ENCODE data around the gene HDGF. TPM values are rescaled to one million over a fixed set of nuclear protein-coding genes. Genes with fewer than 3 reads are reported as not detected.
"Not testable (repeated sequence)": the region's sequence is repeated elsewhere in the genome, so short reads cannot be mapped to it uniquely, and the experiment has no call there.

The HDGF gene
- total and polyA plus RNA-seq, 2 donors (not counting 3 experiments of a cell fraction or from before 2014, with no cell fraction given) = 95.1 to 298 TPM

DNA sequence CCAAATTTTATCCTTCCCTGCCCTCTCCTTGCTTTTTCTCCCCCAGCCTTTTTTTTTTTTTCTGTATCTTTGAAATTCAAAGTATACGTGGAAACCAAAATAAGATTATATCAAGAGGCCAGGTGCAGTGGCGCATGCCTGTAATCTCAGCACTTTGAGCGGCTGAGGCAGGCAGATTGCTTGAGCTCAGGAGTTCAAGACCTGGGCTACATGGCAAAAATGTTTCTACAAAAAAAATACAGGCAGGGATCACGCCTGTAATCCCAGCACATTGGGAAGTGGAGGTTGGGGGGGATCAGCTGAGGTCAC, 9.3 kb upstream of the HDGF start:
- CTCF ChIA-PET = interaction anchor here (0.6 to 1.5 kb wide), 4 partner anchors 9 to 71 kb away, joined by 3 to 9 read pairs (median 4); partner anchors contain the start of genes HDGF and MRPL24
- no peak overlapping the region for H3K9ac ChIP-seq (replicated peaks; ENCODE audit: extremely low read depth, insufficient read depth, low read length)
- H3K9me3 ChIP-seq (replicated peaks; ENCODE audit: control insufficient read depth, insufficient read depth, low read length) = no peaks in the 10 kb centered on the region
- no peak overlapping the region for H3K27ac ChIP-seq (ENCODE audit: insufficient read depth, low read depth, low read length)
- dilution Hi-C loops (cut with MboI; ENCODE audit: extremely low pct_ligation_motif_present, low sequenced_read_pairs) = no loop called here
- no peaks in the 10 kb centered on the region for H4K20me1 ChIP-seq (replicated peaks; ENCODE audit: control insufficient read depth, extremely low read depth, insufficient read depth, low read length)
- H3K9me1 ChIP-seq (replicated peaks; ENCODE audit: control insufficient read depth, extremely low read depth, insufficient read depth, low read length) = no peaks in the 10 kb centered on the region
- no peaks in the 10 kb centered on the region for H3K4me1 ChIP-seq (ENCODE audit: control insufficient read depth, extremely low read depth, insufficient read depth, low read length)
- no peak for DNase-seq (ENCODE audit: low read depth, low spot score)
- no peaks in the 10 kb centered on the region for H3K36me3 ChIP-seq (ENCODE audit: control insufficient read depth in 2 of 2, extremely low read depth in 1 of 2, insufficient read depth in 2 of 2, low read length in 2 of 2)
- no peaks in the 10 kb centered on the region for H3K27me3 ChIP-seq (ENCODE audit: control insufficient read depth in 2 of 2, insufficient read depth in 2 of 2, low read length in 2 of 2)
- H3K4me3 ChIP-seq (replicated peaks in 1 of 3; ENCODE audit: insufficient read depth in 1 of 3, low read depth in 1 of 3, low read length in 3 of 3) = no peak overlapping the region
- H3K79me2 ChIP-seq (ENCODE audit: control insufficient read depth, insufficient read depth, low read length) = no peaks in the 10 kb centered on the region
- intact Hi-C loops (cut with micrococcal nuclease) = no loop called here
- TF ChIP-seq FOS (IDR thresholded peaks at IDR 0.05; ENCODE audit: borderline replicate concordance, insufficient read depth, low read length) (no peak), MYC (IDR thresholded peaks at IDR 0.05; ENCODE audit: low read depth, low read length) (no peak), JUN (IDR thresholded peaks at IDR 0.05; ENCODE audit: borderline replicate concordance, insufficient read depth, insufficient read length, low read depth) (no peak), POLR2AphosphoS5 (IDR thresholded peaks at IDR 0.05; ENCODE audit: insufficient read depth, low read depth, low read length) (no peak), POLR2A (IDR thresholded peaks at IDR 0.05; ENCODE audit: low read depth, low read length) (no peak), EZH2 (IDR thresholded peaks at IDR 0.05; ENCODE audit: borderline replicate concordance, low read depth, low read length, severe bottlenecking) (no peak), GATA2 (IDR thresholded peaks at IDR 0.05; ENCODE audit: insufficient read depth, insufficient read length, low read depth, low read length) (no peak)
- no peak for FAIRE-seq
- H2AFZ ChIP-seq (ENCODE audit: low read depth, low read length) = no peak overlapping the region
- POLR2A ChIA-PET = no interaction called here
- no peak overlapping the region for H3K4me2 ChIP-seq (ENCODE audit: insufficient read depth, low read length)
- no TSS peak for BruUV-seq (replicated peaks)

DNA sequence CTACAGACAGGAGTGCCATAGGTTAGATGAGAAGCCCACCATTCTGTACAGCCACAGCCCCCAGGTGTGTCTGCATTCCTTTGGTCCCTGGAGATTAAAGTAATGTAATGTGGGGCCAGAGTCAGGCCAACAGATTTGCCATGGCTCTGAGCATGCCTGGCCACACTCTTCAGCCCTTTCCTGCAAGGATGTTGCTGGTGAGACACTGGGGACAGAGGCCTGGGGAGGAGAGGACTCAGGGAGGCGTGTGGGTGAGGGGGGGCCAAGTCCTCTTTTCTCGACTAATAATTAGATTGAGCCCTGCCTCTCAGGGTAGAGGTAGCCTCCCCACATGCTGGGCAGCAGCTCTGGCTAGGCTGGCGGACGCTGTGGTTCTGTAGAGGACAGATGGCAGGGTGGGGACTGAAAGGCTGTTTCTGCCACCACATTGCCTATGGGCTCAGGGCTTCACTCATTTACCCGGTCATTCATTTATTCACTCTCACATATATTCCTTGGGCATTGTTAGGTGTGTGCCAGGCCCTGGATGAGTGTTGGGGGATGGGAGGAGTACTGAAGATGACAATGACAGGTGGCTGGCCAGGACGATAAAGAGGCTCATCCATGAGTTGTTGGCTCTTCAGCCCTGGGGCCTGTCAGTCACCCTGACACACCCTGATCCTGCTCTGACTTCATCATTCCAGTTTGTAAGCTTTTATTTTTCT, 8.8 kb upstream of the HDGF start:
- no peak overlapping the region for H3K4me2 ChIP-seq (ENCODE audit: insufficient read depth, low read length)
- H3K9me3 ChIP-seq (replicated peaks; ENCODE audit: control insufficient read depth, insufficient read depth, low read length) = no peaks in the 10 kb centered on the region
- H3K36me3 ChIP-seq (ENCODE audit: control insufficient read depth in 2 of 2, extremely low read depth in 1 of 2, insufficient read depth in 2 of 2, low read length in 2 of 2) = no peaks in the 10 kb centered on the region
- no peaks in the 10 kb centered on the region for H3K27me3 ChIP-seq (ENCODE audit: control insufficient read depth in 2 of 2, insufficient read depth in 2 of 2, low read length in 2 of 2)
- POLR2A ChIA-PET = no interaction called here
- FAIRE-seq (no peak), DNase-seq (ENCODE audit: low read depth, low spot score) (no peak)
- dilution Hi-C loops (cut with MboI; ENCODE audit: extremely low pct_ligation_motif_present, low sequenced_read_pairs) (no loop called here), intact Hi-C loops (cut with micrococcal nuclease) (no loop called here)
- CTCF ChIA-PET = interaction anchor here (0.6 to 1.5 kb wide), 4 partner anchors 8 to 70 kb away, joined by 3 to 9 read pairs (median 4); partner anchors contain the start of genes HDGF and MRPL24
- no peak overlapping the region for H3K4me3 ChIP-seq (replicated peaks in 1 of 3; ENCODE audit: insufficient read depth in 1 of 3, low read depth in 1 of 3, low read length in 3 of 3)
- H3K79me2 ChIP-seq (ENCODE audit: control insufficient read depth, insufficient read depth, low read length) = no peaks in the 10 kb centered on the region
- TF ChIP-seq FOS (IDR thresholded peaks at IDR 0.05; ENCODE audit: borderline replicate concordance, insufficient read depth, low read length) (no peak), JUN (IDR thresholded peaks at IDR 0.05; ENCODE audit: borderline replicate concordance, insufficient read depth, insufficient read length, low read depth) (no peak), MYC (IDR thresholded peaks at IDR 0.05; ENCODE audit: low read depth, low read length) (no peak), GATA2 (IDR thresholded peaks at IDR 0.05; ENCODE audit: insufficient read depth, insufficient read length, low read depth, low read length) (no peak)
- BruUV-seq (replicated peaks) = no TSS peak
- no peak overlapping the region for H3K27ac ChIP-seq (ENCODE audit: insufficient read depth, low read depth, low read length)
- H4K20me1 ChIP-seq (replicated peaks; ENCODE audit: control insufficient read depth, extremely low read depth, insufficient read depth, low read length) = no peaks in the 10 kb centered on the region
- no peak overlapping the region for H2AFZ ChIP-seq (ENCODE audit: low read depth, low read length)
- no peaks in the 10 kb centered on the region for H3K4me1 ChIP-seq (ENCODE audit: control insufficient read depth, extremely low read depth, insufficient read depth, low read length)
- no peak overlapping the region for H3K9ac ChIP-seq (replicated peaks; ENCODE audit: extremely low read depth, insufficient read depth, low read length)
- H3K9me1 ChIP-seq (replicated peaks; ENCODE audit: control insufficient read depth, extremely low read depth, insufficient read depth, low read length) = no peaks in the 10 kb centered on the region

DNA sequence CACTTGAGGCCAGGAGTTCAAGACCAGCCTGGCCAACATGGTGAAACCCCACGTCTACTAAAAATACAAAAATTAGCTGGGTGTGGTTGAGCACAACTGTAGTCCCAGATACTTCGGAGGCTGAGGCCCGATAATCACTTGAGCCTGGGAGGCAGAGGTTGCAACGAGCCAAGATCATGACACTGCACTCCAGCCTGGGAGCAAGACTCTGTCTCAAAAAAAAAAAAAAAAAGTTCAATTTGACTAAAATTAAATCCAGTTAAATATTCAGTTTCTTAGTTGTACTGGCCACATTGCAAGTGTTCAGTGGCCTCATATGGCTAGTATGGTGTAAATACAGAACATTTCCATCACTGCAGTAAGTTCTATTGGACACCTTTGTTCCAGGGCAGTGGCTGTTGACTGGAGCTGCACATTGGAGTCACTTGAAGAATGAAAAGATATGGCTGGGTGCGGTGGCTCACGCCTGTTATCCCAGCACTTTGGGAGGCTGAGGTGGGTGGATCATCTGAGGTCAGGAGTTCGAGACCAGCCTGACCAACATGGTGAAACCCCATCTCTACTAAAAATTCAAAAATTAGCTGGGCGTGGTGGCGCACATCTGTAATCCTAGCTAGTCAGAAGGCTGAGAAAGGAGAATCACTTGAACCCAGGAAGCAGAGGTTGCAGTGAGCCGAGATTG, 6.2 kb upstream of the HDGF start:
- H3K79me2 ChIP-seq (ENCODE audit: control insufficient read depth, insufficient read depth, low read length); BruUV-seq (replicated peaks); H3K36me3 ChIP-seq (ENCODE audit: control insufficient read depth in 2 of 2, extremely low read depth in 1 of 2, insufficient read depth in 2 of 2, low read length in 2 of 2); H3K9ac ChIP-seq (replicated peaks; ENCODE audit: extremely low read depth, insufficient read depth, low read length); FAIRE-seq; H3K9me3 ChIP-seq (replicated peaks; ENCODE audit: control insufficient read depth, insufficient read depth, low read length); H3K9me1 ChIP-seq (replicated peaks; ENCODE audit: control insufficient read depth, extremely low read depth, insufficient read depth, low read length); H3K27ac ChIP-seq (ENCODE audit: insufficient read depth, low read depth, low read length); H2AFZ ChIP-seq (ENCODE audit: low read depth, low read length); H3K27me3 ChIP-seq (ENCODE audit: control insufficient read depth in 2 of 2, insufficient read depth in 2 of 2, low read length in 2 of 2); dilution Hi-C loops (cut with MboI; ENCODE audit: extremely low pct_ligation_motif_present, low sequenced_read_pairs); H3K4me1 ChIP-seq (ENCODE audit: control insufficient read depth, extremely low read depth, insufficient read depth, low read length); POLR2A ChIA-PET; H3K4me3 ChIP-seq (replicated peaks in 1 of 3; ENCODE audit: insufficient read depth in 1 of 3, low read depth in 1 of 3, low read length in 3 of 3); DNase-seq (ENCODE audit: low read depth, low spot score); H4K20me1 ChIP-seq (replicated peaks; ENCODE audit: control insufficient read depth, extremely low read depth, insufficient read depth, low read length); intact Hi-C loops (cut with micrococcal nuclease); H3K4me2 ChIP-seq (ENCODE audit: insufficient read depth, low read length): not testable (repeated sequence)
- CTCF ChIA-PET = interaction anchor here (1.6 to 1.7 kb wide), 2 partner anchors 9 to 30 kb away, joined by 4 to 5 read pairs; partner anchors contain the start of genes METTL25B and PRCC

All from endothelial cell of umbilical vein (primary cell).